Astrocyte (in vitro differentiated cells and primary cell): ENCODE results near the gene DGCR2. TPM values are rescaled to one million over a fixed set of nuclear protein-coding genes. Genes with fewer than 3 reads are reported as not detected.

ENCODE experiments used
- DNase-seq: peaks from one replicate; pipeline ENCODE4 v3.0.0-alpha.2; 2010; ENCODE audit warnings: low read depth
- FAIRE-seq: peaks from 2 replicates; lab custom pipeline; 2011; peaks lifted over from hg19 to GRCh38; lab: Jason Lieb, UNC
- H2AFZ ChIP-seq: 2 replicates; pipeline ENCODE4 v1.6.0; 2012; ENCODE audit warnings: low read depth, low read length, inconsistent platforms
- H3K27ac ChIP-seq: 2 replicates; pipeline ENCODE4 v1.5.1; 2011; ENCODE audit warnings: low read depth, low read length, inconsistent platforms
- H3K27me3 ChIP-seq: 2 replicates; pipeline ENCODE4 v1.6.0; 2011; ENCODE audit warnings: low read length, inconsistent platforms; ENCODE audit not compliant: insufficient read depth
- H3K36me3 ChIP-seq: 2 replicates; pipeline ENCODE4 v1.5.1; 2011; ENCODE audit warnings: low read length, inconsistent platforms; ENCODE audit not compliant: insufficient read depth
- H3K4me1 ChIP-seq: 2 replicates; pipeline ENCODE4 v1.5.1; 2011; ENCODE audit warnings: low read length, inconsistent platforms; ENCODE audit not compliant: insufficient read depth
- H3K4me2 ChIP-seq: 2 replicates; pipeline ENCODE4 v1.6.0; 2012; ENCODE audit warnings: low read length, inconsistent platforms
- H3K4me3 ChIP-seq: 2 replicates; pipeline ENCODE4 v1.5.1; 2011; ENCODE audit warnings: low read depth, mild to moderate bottlenecking, low read length, inconsistent platforms; ENCODE audit not compliant: insufficient read depth
- H3K79me2 ChIP-seq: 2 replicates; pipeline ENCODE4 v1.6.0; 2012; ENCODE audit warnings: mild to moderate bottlenecking, low read length, inconsistent platforms; ENCODE audit not compliant: insufficient read depth
- H3K9ac ChIP-seq: 2 replicates; pipeline ENCODE4 v1.6.0; 2012; ENCODE audit warnings: mild to moderate bottlenecking, low read length, inconsistent platforms
- H3K9me3 ChIP-seq: 2 replicates; pipeline ENCODE4 v1.5.1; 2012; ENCODE audit warnings: low read depth, mild to moderate bottlenecking, low read length, inconsistent platforms; ENCODE audit not compliant: insufficient read depth
- H4K20me1 ChIP-seq: 2 replicates; pipeline ENCODE4 v1.6.0; 2012; ENCODE audit warnings: low read length, inconsistent platforms; ENCODE audit not compliant: insufficient read depth
- H3K27ac Mint-ChIP-seq: one replicate; pipeline ENCODE4 v1.8.0; 2021; ENCODE audit warnings: mild to moderate bottlenecking, mixed read lengths; ENCODE audit not compliant: unreplicated experiment
- H3K27me3 Mint-ChIP-seq: one replicate; pipeline ENCODE4 v1.8.0; 2021; ENCODE audit warnings: low read depth, mixed read lengths; ENCODE audit not compliant: unreplicated experiment
- H3K36me3 Mint-ChIP-seq: one replicate; pipeline ENCODE4 v1.8.0; 2021; ENCODE audit warnings: low read depth, mixed read lengths; ENCODE audit not compliant: unreplicated experiment
- H3K4me1 Mint-ChIP-seq: one replicate; pipeline ENCODE4 v1.8.0; 2021; ENCODE audit warnings: low read depth, mixed read lengths; ENCODE audit not compliant: unreplicated experiment
- H3K4me3 Mint-ChIP-seq: one replicate; pipeline ENCODE4 v1.8.0; 2021; ENCODE audit warnings: mild to moderate bottlenecking, moderate library complexity, mixed read lengths; ENCODE audit not compliant: unreplicated experiment
- H3K9me3 Mint-ChIP-seq: one replicate; pipeline ENCODE4 v1.8.0; 2021; ENCODE audit warnings: mild to moderate bottlenecking, mixed read lengths; ENCODE audit not compliant: unreplicated experiment
- CTCF ChIP-seq: IDR thresholded peaks from 2 replicates; pipeline ENCODE4 v1.5.1; 2011; ENCODE audit warnings: low read depth, mild to moderate bottlenecking, inconsistent platforms, low read length, moderate library complexity; ENCODE audit not compliant: insufficient read depth
- EZH2 ChIP-seq: IDR thresholded peaks from 2 replicates; pipeline ENCODE4 v1.6.1; 2012; ENCODE audit warnings: mild to moderate bottlenecking, low read length, inconsistent platforms; ENCODE audit not compliant: insufficient read depth
- total RNA-seq: library from RNA; stranded (reverse); gene quantifications from 2 replicates; pipeline ENCODE4 v1.2.1, GENCODE V29; 2021

DGCR2 gene
- total RNA-seq, 1 donor from 2014 or later: 49.4 TPM

- Mint-ChIP-seq H3K9me3 (peaks cover 21% of the 10 kb centered on the region), H3K4me3 (peak overlapping the region; percentile 67), H3K27ac (no peak overlapping the region), H3K4me1 (no peaks in the 10 kb centered on the region), H3K27me3 (peaks cover 67% of the 10 kb centered on the region), H3K36me3 (peaks cover 9% of the 10 kb centered on the region)
- H4K20me1 ChIP-seq: no peaks in the 10 kb centered on the region
- DNase-seq (no peak), FAIRE-seq (no peak)
- no peaks in the 10 kb centered on the region for H3K9me3 ChIP-seq
- no peak overlapping the region for H3K9ac ChIP-seq
- no peaks in the 10 kb centered on the region for H3K4me1 ChIP-seq
- TF ChIP-seq EZH2: peak; percentile 91
- TF ChIP-seq CTCF: no peak
- H3K4me2 ChIP-seq: no peak overlapping the region
- H3K27ac ChIP-seq: no peak overlapping the region
- no peak overlapping the region for H2AFZ ChIP-seq
- H3K36me3 ChIP-seq: no peaks in the 10 kb centered on the region
- H3K79me2 ChIP-seq: no peaks in the 10 kb centered on the region
- H3K27me3 ChIP-seq: peaks cover 45% of the 10 kb centered on the region
- H3K4me3 ChIP-seq: no peak overlapping the region
Measured at GRCh38 chr22:19150482-19151328, 28.5 kb upstream of the DGCR2 start.

- FAIRE-seq (no peak), DNase-seq (no peak)
- Mint-ChIP-seq H3K4me3 (peak within 1 kb of the TSS; percentile 67), H3K27me3 (peaks cover 60% of the 10 kb centered on the region), H3K9me3 (peaks cover 21% of the 10 kb centered on the region), H3K36me3 (peaks cover 9% of the 10 kb centered on the region), H3K4me1 (no peaks in the 10 kb centered on the region), H3K27ac (no peak within 1 kb of the TSS)
- H3K9ac ChIP-seq: no peak within 1 kb of the TSS
- H3K36me3 ChIP-seq: no peaks in the 10 kb centered on the region
- no peaks in the 10 kb centered on the region for H4K20me1 ChIP-seq
- TF ChIP-seq EZH2 (no peak), CTCF (no peak)
- no peaks in the 10 kb centered on the region for H3K9me3 ChIP-seq
- H3K79me2 ChIP-seq: no peaks in the 10 kb centered on the region
- no peaks in the 10 kb centered on the region for H3K4me1 ChIP-seq
- peak within 1 kb of the TSS; percentile 54 for H3K4me2 ChIP-seq
- no peak within 1 kb of the TSS for H3K27ac ChIP-seq
- no peak within 1 kb of the TSS for H3K4me3 ChIP-seq
- H3K27me3 ChIP-seq: peaks cover 45% of the 10 kb centered on the region
- peak within 1 kb of the TSS; percentile 4 for H2AFZ ChIP-seq
Measured at GRCh38 chr22:19149991-19150390, 27.8 kb upstream of the DGCR2 start, which contains the start of gene GSC2. Gene GSC2 (minus strand): TSS chr22:19150292. CDS start chr22:19150283, 9 bp downstream.
